ENCODE data around the gene TEDC2. TPM values are rescaled to one million over a fixed set of nuclear protein-coding genes. Genes with fewer than 3 reads are reported as not detected.

TEDC2 gene
- total and polyA plus RNA-seq, 9 of the 15 experiments (the other 6 are each of a cell fraction or from before 2014, with no cell fraction given) = 0.75 to 57.0 (median 17.6) TPM

- DNase-seq (ENCODE audit: extremely low read depth in 1 of 4, low spot score in 3 of 4) (no peak), FAIRE-seq (peak; percentile 46), ATAC-seq (no peak)
- Histone ChIP-seq H3K4me2 (ENCODE audit: insufficient read depth, low read length) (no peak overlapping the region), H3K9me1 (ENCODE audit: control insufficient read depth, insufficient read depth, low read length) (no peaks in the 10 kb centered on the region), H3K27ac (ENCODE audit: extremely low read depth, low read depth, low read length) (no peak overlapping the region), H3K79me2 (ENCODE audit: control insufficient read depth, insufficient read depth, low read length) (no peaks in the 10 kb centered on the region), H3K27me3 (ENCODE audit: control insufficient read depth in 2 of 2, insufficient read depth in 2 of 2, low read length in 2 of 2) (no peaks in the 10 kb centered on the region), H3K4me1 (replicated peaks in 1 of 2; ENCODE audit: control insufficient read depth in 2 of 2, insufficient read depth in 2 of 2, low read length in 2 of 2) (peaks cover 15 to 57% of the 10 kb centered on the region in 2 experiments), H3K36me3 (ENCODE audit: control insufficient read depth, insufficient read depth, low read length) (peaks cover 24% of the 10 kb centered on the region; the same call in 1 of the 3 replicates), H2AFZ (ENCODE audit: low read depth, low read length) (no peak overlapping the region), H3K9ac (ENCODE audit: insufficient read depth in 1 of 2, low read depth in 2 of 2, low read length in 2 of 2) (0 out of 4 replicates have a peak overlapping the region, but pooled peaks of 1 of the 2 experiments have one; percentile 59), H3K9me3 (replicated peaks; ENCODE audit: control insufficient read depth, insufficient read depth, low read depth, low read length) (no peaks in the 10 kb centered on the region), H4K20me1 (replicated peaks; ENCODE audit: control insufficient read depth, insufficient read depth, low read length) (peaks cover 3% of the 10 kb centered on the region; the same call in 1 of the 2 replicates), H3K4me3 (no peak overlapping the region)
- 68% methylated on average over 12 of the region's 14 CpGs for WGBS (ENCODE audit: insufficient coverage, low coverage, missing lambda C conversion rate)
- intact Hi-C loops (cut with micrococcal nuclease) (loop anchor here (10.0 kb wide), 1 partner anchor 161 kb away; the partner anchor contains the start of gene ABCA3), in situ Hi-C loops (cut with MboI) (no loop called here)
- TF ChIP-seq CREM (IDR thresholded peaks at IDR 0.05; ENCODE audit: low read depth) (no peak), E2F1 (CRISPR knock-in tag; IDR thresholded peaks at IDR 0.05) (no peak), CEBPZ (IDR thresholded peaks at IDR 0.05; ENCODE audit: borderline replicate concordance, low read depth, low read length) (no peak), MEF2D (tag; conservative IDR thresholded peaks at IDR 0.05; ENCODE audit: low read depth) (no peak), STAT5B (CRISPR knock-in tag; IDR thresholded peaks at IDR 0.05) (no peak), MCM3 (IDR thresholded peaks at IDR 0.05) (no peak), ZNF695 (CRISPR knock-in tag; IDR thresholded peaks at IDR 0.05) (no peak), HDAC3 (IDR thresholded peaks at IDR 0.05; ENCODE audit: borderline replicate concordance, partially characterized antibody) (no peak), E2F5 (CRISPR knock-in tag; IDR thresholded peaks at IDR 0.05) (no peak), YY1 (IDR thresholded peaks at IDR 0.05; ENCODE audit: borderline replicate concordance in 1 of 3, control insufficient read depth in 1 of 3, extremely low read depth in 1 of 3, insufficient read depth in 3 of 3, insufficient read length in 1 of 3, insufficient replicate concordance in 2 of 3, low read depth in 1 of 3, low read length in 2 of 3) (no peak)
- TF ChIP-seq, protein P1, sequence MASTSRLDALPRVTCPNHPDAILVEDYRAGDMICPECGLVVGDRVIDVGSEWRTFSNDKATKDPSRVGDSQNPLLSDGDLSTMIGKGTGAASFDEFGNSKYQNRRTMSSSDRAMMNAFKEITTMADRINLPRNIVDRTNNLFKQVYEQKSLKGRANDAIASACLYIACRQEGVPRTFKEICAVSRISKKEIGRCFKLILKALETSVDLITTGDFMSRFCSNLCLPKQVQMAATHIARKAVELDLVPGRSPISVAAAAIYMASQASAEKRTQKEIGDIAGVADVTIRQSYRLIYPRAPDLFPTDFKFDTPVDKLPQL (IDR thresholded peaks at IDR 0.05; ENCODE audit: extremely low read depth, insufficient read length) = no peak
- POLR2A ChIA-PET = interaction anchor here (0.7 kb wide), 1 partner anchor 502 kb away, joined by 3 read pairs; no protein-coding TSS in a partner anchor
- CTCF ChIA-PET (ENCODE audit: low intra/inter-chr PET ratio) = no interaction called here
- BruUV-seq (replicated peaks) = no TSS peak
Observed at GRCh38 chr16:2505695-2506094, 45.8 kb downstream of the TEDC2 start.

Data from K562 (cell line).